Islet precursor cell (in vitro differentiated cells): ENCODE measurements around the gene CAPN10.

Experiments
- DNase-seq: peaks from one replicate; pipeline ENCODE4 v3.0.0-alpha.2; 2018

CAPN10 gene

GRCh38 chr2:240642061-240642805, 55.7 kb downstream of the CAPN10 start:
- peak; percentile 47 for DNase-seq

GRCh38 chr2:240642806-240643092, 56.2 kb downstream of the CAPN10 start:
- no peak for DNase-seq

DNA sequence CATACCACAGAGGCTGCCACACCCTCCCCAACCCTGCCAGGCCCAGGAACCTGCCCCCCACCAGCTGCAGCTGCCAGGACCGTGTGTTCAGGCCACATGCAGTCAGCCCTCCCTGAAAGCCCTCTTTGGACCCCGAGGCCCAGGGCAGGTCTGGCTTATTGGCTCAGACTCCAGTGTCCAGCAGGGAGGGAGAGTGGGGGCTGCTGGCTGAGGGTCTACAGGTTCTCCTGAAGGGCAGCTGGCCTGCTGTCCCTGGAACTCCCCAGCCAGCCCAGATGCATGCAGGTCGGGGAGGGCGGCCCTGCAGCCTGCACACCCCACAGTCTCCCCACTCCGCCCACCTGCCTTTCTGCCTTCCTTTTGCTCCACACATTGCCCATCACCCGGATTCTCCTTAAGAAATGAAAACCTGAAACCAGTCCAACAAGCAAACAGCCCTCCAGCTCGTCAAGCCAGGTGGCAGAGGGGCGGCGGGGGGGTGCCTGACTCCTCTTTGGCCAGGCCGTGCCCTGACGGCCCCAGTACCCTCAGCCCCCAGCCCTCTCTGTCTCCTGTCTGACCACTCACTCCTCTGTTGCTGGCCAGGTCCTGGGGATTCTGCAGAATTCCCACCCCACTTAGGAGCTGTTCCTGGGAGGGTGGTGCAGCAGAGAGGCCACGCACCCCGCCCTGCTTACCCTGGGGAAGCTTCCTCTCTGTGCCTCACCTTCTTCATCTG, 56.7 kb downstream of the CAPN10 start:
- DNase-seq: peak; percentile 47

GRCh38 chr2:240643811-240644150, 57.2 kb downstream of the CAPN10 start:
- no peak for DNase-seq

DNA sequence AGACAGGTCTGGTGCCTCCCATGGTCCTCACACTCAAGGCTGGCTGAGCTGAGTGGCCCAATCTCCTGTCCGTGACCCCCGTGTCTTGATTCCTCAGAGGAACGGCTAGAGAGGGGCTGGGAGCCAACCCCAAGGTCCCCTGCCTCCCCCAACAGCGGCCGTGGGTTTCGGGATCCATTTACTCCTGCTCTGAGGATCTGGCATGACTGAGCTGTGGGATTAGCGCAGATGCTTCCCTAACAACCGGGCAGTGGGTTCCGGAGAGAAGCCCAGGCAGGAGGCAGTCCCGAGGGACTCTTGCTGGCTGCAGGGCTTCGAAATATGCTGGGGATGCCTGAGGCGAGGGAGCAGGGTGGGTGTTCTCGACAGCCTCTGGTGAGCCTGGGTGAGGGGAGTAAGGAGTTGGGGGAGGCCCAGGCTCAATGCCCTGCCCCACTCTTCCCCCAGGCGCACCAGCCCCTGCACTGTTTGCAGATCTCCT, 57.7 kb downstream of the CAPN10 start:
- peak; percentile 45 for DNase-seq

DNA sequence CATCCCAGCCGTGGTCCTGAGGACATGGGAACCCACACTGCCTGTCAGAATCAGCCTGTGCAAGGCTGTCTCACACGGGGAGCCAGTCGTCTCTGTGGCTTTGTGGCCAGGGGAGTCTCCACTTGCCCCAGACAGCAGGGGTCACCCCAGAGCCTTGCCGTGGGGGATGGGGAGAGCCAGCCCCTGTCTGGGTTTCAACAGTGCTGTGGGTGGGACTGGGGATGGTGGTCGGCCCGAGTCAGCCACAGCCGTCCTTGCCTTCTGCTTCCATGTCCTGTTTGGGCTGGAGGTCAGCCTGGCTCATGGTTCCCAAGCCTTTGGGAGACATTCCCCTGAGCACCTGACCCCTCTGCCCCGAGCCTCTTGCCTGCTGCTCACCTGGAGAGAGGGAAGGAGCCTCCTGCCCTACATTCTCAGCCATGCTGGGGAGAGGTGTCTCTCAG, 58.3 kb downstream of the CAPN10 start:
- DNase-seq: no peak

DNA sequence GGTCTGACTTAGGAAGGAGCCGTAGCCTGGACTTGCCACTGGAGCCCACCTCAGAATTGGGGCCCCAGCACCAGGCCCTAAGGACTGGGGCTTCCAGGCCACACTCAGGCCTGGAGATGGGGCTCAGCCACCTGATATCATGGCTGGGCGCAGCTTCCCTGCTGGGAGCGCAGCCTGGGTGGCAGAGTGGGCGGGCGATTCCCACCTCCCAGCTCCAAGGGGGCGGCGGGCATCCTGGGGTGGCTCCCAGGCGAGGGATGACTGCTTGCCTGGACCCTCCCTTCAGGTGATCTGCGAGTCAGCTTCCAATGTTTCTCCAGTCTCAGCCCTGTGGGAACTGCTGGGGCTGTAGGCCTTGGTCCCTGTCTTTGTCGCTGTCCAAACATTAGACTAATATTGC, 58.8 kb downstream of the CAPN10 start:
- DNase-seq: no peak

DNA sequence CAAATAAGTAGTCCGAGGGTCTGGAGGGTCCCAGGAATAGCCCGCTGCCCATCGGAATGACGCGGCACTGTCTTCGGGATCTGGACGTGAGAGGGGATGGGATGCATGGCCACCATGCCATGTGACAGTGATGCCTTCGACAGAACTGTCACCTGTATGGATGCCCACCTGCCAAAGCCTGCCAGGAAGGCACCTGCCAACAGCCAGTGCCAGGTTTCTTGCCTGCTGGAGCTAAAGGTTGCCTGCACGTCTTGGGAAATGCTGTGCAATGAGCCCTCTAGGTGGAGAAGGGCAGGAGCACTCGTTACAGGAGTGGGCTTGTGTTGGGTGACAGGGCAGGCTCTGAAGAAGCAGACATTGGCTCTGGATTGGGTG, 59.3 kb downstream of the CAPN10 start:
- DNase-seq: peak; percentile 40

- no peak for DNase-seq
These were observed 59.8 kb downstream of the CAPN10 start for GRCh38 chr2:240646176-240646899.

- DNase-seq: peak; percentile 45
These were observed 60.5 kb downstream of the CAPN10 start for GRCh38 chr2:240646900-240647502.

DNA sequence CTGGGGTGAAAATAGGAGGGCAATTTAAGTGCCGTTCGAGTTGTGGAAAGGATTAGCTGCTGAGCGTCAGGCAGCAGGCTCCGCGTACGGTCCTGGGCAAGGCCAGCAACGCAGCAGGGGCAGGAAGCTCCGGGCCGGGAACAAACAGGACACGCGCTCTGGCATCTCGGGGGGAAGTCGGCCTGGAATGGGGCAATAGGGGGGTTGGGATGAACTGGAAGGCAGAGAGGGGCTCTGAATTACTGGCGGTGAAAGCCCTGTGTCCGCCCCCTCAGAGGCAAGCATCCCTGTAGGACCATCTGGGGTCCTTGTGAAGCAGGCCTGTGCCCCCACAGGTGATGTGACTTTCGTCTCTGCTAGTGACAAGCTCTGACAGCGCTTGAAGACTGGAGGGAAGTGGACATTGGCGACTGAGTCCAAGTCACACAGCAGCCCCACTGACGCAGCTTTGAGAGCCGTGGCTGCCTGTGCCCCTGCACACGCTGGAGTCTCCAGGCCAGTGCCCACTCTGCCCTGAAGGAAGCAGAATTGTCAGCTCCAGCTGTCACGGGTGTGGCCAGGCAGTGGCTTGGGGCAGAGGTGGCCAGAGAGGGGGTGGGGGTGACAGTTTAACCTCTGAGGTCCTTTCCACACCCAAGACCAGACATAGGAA, 61.1 kb downstream of the CAPN10 start:
- peak; percentile 46 for DNase-seq

DNA sequence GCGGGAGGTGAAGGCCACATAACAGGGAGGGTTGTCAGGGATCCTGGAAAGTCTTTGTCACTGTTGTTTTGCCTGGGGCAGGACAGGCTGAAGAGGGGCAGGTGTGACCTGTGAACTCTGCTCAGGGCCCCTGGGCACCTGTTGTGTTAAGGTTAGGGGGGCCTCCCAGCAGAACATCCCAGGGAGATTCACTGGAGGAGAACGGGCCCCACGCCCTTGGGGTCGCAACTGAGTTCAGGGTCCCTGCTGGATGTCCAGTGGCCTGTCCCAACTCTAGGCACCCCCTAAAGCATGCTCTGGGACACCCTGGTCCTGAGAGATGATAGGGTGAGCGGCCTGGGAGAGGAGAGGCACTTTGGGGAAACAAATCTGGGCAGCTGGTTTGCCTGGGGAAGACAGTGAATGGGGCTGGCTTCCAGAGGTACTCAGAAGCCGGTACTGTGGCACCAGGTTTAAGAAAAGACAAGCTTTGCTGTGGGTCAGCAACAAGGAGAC, 61.7 kb downstream of the CAPN10 start:
- peak; percentile 40 for DNase-seq
